Endothelial cell (in vitro differentiated cells): ENCODE data around the gene NIT1. TPM values are rescaled to one million over a fixed set of nuclear protein-coding genes. Genes with fewer than 3 reads are reported as not detected.

Experiments used
- DNase-seq: peaks from one replicate; pipeline ENCODE4 v3.0.0; 2021; ENCODE audit warnings: low spot score
- H3K27ac Mint-ChIP-seq: one replicate; pipeline ENCODE4 v1.8.0; 2021; ENCODE audit warnings: mixed read lengths, inconsistent platforms; ENCODE audit not compliant: unreplicated experiment
- H3K27me3 Mint-ChIP-seq: one replicate; pipeline ENCODE4 v1.8.0; 2021; ENCODE audit warnings: mild to moderate bottlenecking, moderate library complexity, mixed read lengths, inconsistent platforms; ENCODE audit not compliant: unreplicated experiment
- H3K36me3 Mint-ChIP-seq: one replicate; pipeline ENCODE4 v1.8.0; 2021; ENCODE audit warnings: mild to moderate bottlenecking, low read depth, mixed read lengths, inconsistent platforms; ENCODE audit not compliant: unreplicated experiment
- H3K4me1 Mint-ChIP-seq: one replicate; pipeline ENCODE4 v1.8.0; 2021; ENCODE audit warnings: mild to moderate bottlenecking, mixed read lengths, inconsistent platforms; ENCODE audit not compliant: unreplicated experiment
- H3K4me3 Mint-ChIP-seq: one replicate; pipeline ENCODE4 v1.8.0; 2021; ENCODE audit warnings: mild to moderate bottlenecking, mixed read lengths, inconsistent platforms; ENCODE audit not compliant: unreplicated experiment
- H3K9me3 Mint-ChIP-seq: one replicate; pipeline ENCODE4 v1.8.0; 2021; ENCODE audit warnings: mixed read lengths, inconsistent platforms; ENCODE audit not compliant: unreplicated experiment
- CTCF ChIP-seq: fragments of 200-600 bp; sonication (generic); IDR thresholded peaks from one replicate; pipeline ENCODE4 v1.5.0; 2021; ENCODE audit warnings: antibody characterized with exemption; ENCODE audit not compliant: unreplicated experiment
- total RNA-seq: library from RNA; stranded (reverse); fragmentation: NEBNext Ultra II Directional; extraction: Animal tissue kit (Norgen Biotek cat#: 25700); gene quantifications from one replicate; pipeline ENCODE4 v1.2.1, GENCODE V29; 2021; ENCODE audit not compliant: unreplicated experiment

The NIT1 gene
- total RNA-seq, 1 donor from 2014 or later, result 20.5 TPM

- no peak for TF ChIP-seq CTCF
- no peak for DNase-seq
- peak overlapping the region; percentile 96 for H3K4me3 Mint-ChIP-seq
- H3K9me3 Mint-ChIP-seq, result no peaks in the 10 kb centered on the region
- peaks cover 7% of the 10 kb centered on the region for H3K27me3 Mint-ChIP-seq
- peak overlapping the region; percentile 80 for H3K27ac Mint-ChIP-seq
- peaks cover 30% of the 10 kb centered on the region for H3K36me3 Mint-ChIP-seq
- H3K4me1 Mint-ChIP-seq, result peaks cover 65% of the 10 kb centered on the region
Observed at GRCh38 chr1:161131523-161132409, 13.9 kb downstream of the NIT1 start.

GRCh38 chr1:161132410-161133219, 14.7 kb downstream of the NIT1 start, which contains the start of gene DEDD:
TSS of gene DEDD (minus strand) at chr1:161132667. CDS start at chr1:161124462, 8,205 bp downstream.
- H3K27ac Mint-ChIP-seq, result peak within 1 kb of the TSS; percentile 80

GRCh38 chr1:161133220-161133740, 15.4 kb downstream of the NIT1 start:
- Mint-ChIP-seq H3K36me3 (peaks cover 17% of the 10 kb centered on the region), H3K27ac (no peak overlapping the region), H3K4me3 (no peak overlapping the region), H3K27me3 (peaks cover 7% of the 10 kb centered on the region), H3K9me3 (no peaks in the 10 kb centered on the region), H3K4me1 (peaks cover 65% of the 10 kb centered on the region)
- TF ChIP-seq CTCF, result no peak
- no peak for DNase-seq

More at GRCh38 chr1:161132410-161133219, 14.7 kb downstream of the NIT1 start, which contains the start of gene DEDD:
- Mint-ChIP-seq H3K36me3 (peaks cover 23% of the 10 kb centered on the region), H3K4me3 (peak within 1 kb of the TSS; percentile 96), H3K9me3 (no peaks in the 10 kb centered on the region), H3K4me1 (peaks cover 64% of the 10 kb centered on the region), H3K27me3 (peaks cover 7% of the 10 kb centered on the region)
- no peak for TF ChIP-seq CTCF
- peak; percentile 91 for DNase-seq

GRCh38 chr1:161137881-161138280, 20.0 kb downstream of the NIT1 start:
- TF ChIP-seq CTCF, result no peak
- peaks cover 48% of the 10 kb centered on the region for H3K4me1 Mint-ChIP-seq
- H3K27me3 Mint-ChIP-seq, result peaks cover 2% of the 10 kb centered on the region
- no peak for DNase-seq
- H3K36me3 Mint-ChIP-seq, result peaks cover 3% of the 10 kb centered on the region
- H3K4me3 Mint-ChIP-seq, result no peak overlapping the region
- H3K27ac Mint-ChIP-seq, result peak overlapping the region; percentile 95
- H3K9me3 Mint-ChIP-seq, result no peaks in the 10 kb centered on the region
